Panc1 (cell line): ENCODE results near the gene MTHFD2L.

Experiments used
- POLR2AphosphoS5 ChIP-seq: IDR thresholded peaks from 2 replicates; pipeline ENCODE4 v1.6.1; 2012; ENCODE audit warnings: mild to moderate bottlenecking, low read depth, low read length, moderate library complexity
- REST ChIP-seq, 2 experiments: IDR thresholded peaks; 2 replicates each; pipeline ENCODE4 v1.6.1; 2011 to 2012; ENCODE audit warnings: low read depth in 2 of 2, control low read depth in 1 of 2, low read length in 1 of 2, mild to moderate bottlenecking in 1 of 2, moderate library complexity in 1 of 2; ENCODE audit not compliant: insufficient read depth in 1 of 2
- SIN3A ChIP-seq: IDR thresholded peaks from 2 replicates; pipeline ENCODE4 v1.6.1; 2012; ENCODE audit warnings: low read depth, mild to moderate bottlenecking, low read length, moderate library complexity, borderline replicate concordance; ENCODE audit not compliant: insufficient read depth
- TCF7L2 ChIP-seq: IDR thresholded peaks from 2 replicates; pipeline ENCODE4 v1.6.1; 2011; ENCODE audit warnings: mild to moderate bottlenecking, low read depth, low read length, inconsistent platforms
- TF ChIP-seq, protein P1 (sequence below): fragments of 450-650 bp; IDR thresholded peaks from 2 replicates; pipeline ENCODE4 v1.5.1; 2017; ENCODE audit warnings: mild to moderate bottlenecking

DNA sequence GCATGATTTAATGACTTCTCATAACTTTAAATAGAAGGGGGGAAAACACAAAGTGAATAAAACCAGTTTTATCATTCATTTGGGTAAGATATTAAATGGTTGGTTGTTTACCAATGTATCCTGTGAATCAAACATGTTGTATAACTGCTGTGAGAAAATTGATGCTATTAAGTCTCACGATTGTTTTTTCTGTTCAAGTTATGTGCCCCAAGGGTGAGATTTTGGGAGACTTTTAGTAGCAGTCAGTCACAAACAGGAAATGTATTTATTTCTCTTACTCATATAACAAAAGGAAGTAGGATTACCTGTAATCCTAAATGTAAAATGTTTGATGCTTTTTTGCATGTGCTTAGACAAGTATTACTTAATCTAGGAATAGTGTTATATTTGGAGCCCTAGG lies 39.2 kb downstream of the MTHFD2L start:
- TF ChIP-seq REST (IDR thresholded peaks at IDR 0.05; ENCODE audit: insufficient read depth in 1 of 2, low read depth in 2 of 2, low read length in 1 of 2) (no peak), SIN3A (no peak), POLR2AphosphoS5 (no peak), TCF7L2 (no peak)
- TF ChIP-seq, protein P1, sequence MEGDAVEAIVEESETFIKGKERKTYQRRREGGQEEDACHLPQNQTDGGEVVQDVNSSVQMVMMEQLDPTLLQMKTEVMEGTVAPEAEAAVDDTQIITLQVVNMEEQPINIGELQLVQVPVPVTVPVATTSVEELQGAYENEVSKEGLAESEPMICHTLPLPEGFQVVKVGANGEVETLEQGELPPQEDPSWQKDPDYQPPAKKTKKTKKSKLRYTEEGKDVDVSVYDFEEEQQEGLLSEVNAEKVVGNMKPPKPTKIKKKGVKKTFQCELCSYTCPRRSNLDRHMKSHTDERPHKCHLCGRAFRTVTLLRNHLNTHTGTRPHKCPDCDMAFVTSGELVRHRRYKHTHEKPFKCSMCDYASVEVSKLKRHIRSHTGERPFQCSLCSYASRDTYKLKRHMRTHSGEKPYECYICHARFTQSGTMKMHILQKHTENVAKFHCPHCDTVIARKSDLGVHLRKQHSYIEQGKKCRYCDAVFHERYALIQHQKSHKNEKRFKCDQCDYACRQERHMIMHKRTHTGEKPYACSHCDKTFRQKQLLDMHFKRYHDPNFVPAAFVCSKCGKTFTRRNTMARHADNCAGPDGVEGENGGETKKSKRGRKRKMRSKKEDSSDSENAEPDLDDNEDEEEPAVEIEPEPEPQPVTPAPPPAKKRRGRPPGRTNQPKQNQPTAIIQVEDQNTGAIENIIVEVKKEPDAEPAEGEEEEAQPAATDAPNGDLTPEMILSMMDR: no peak
